ENCODE data around the gene FHIT. TPM values are rescaled to one million over a fixed set of nuclear protein-coding genes. Genes with fewer than 3 reads are reported as not detected.

The FHIT gene
- total and polyA plus RNA-seq, 2 of the 4 experiments (the other 2 are of a cell fraction), result 0.07 TPM; not detected in 1

GRCh38 chr3:59936472-59936871 is 1314.8 kb downstream of the FHIT start:
- in situ Hi-C loops (cut with MboI; ENCODE audit: low sequenced_read_pairs), result no loop called here
- no peak for TF ChIP-seq RCOR1 (IDR thresholded peaks at IDR 0.05; ENCODE audit: insufficient replicate concordance, low read length)
- no peak for TF ChIP-seq BHLHE40 (IDR thresholded peaks at IDR 0.05; ENCODE audit: low read depth, low read length)
- TF ChIP-seq POLR2A (IDR thresholded peaks at IDR 0.05; ENCODE audit: low read depth, low read length), result no peak
- TF ChIP-seq SMC3 (IDR thresholded peaks at IDR 0.05; ENCODE audit: low read depth, low read length), result no peak
- no peak for TF ChIP-seq CEBPB (IDR thresholded peaks at IDR 0.05; ENCODE audit: low read depth, low read length)
- TF ChIP-seq CHD1 (IDR thresholded peaks at IDR 0.05; ENCODE audit: low read depth, low read length), result no peak
- no peak for TF ChIP-seq RFX5 (IDR thresholded peaks at IDR 0.05; ENCODE audit: low read depth, low read length)
- TF ChIP-seq RAD21 (IDR thresholded peaks at IDR 0.05; ENCODE audit: low read length), result no peak
- TF ChIP-seq ELK1 (IDR thresholded peaks at IDR 0.05; ENCODE audit: borderline replicate concordance, low read depth, low read length), result no peak
- no peak for TF ChIP-seq USF2 (IDR thresholded peaks at IDR 0.05; ENCODE audit: low read depth, low read length)
- no peak for TF ChIP-seq MXI1 (IDR thresholded peaks at IDR 0.05; ENCODE audit: borderline replicate concordance, low read depth, low read length)
- no peak for TF ChIP-seq CTCF (conservative IDR thresholded peaks at IDR 0.05; ENCODE audit: low read depth, low read length)
- TF ChIP-seq MAZ (IDR thresholded peaks at IDR 0.05; ENCODE audit: borderline replicate concordance, low read depth, low read length), result no peak
- no peak for TF ChIP-seq MAFK (IDR thresholded peaks at IDR 0.05; ENCODE audit: low read depth, low read length)
- no peak for TF ChIP-seq FOS (IDR thresholded peaks at IDR 0.05; ENCODE audit: low read depth, low read length)
- Histone ChIP-seq H2BK20ac (ENCODE audit: low read depth, low read length) (no peak overlapping the region), H3K27me3 (ENCODE audit: control insufficient read depth, insufficient read depth, low read length) (no peaks in the 10 kb centered on the region), H2AK5ac (ENCODE audit: low read depth, low read length) (no peak overlapping the region), H2AK9ac (replicated peaks; ENCODE audit: low read depth, low read length, poor library complexity) (no peak overlapping the region), H3K9ac (ENCODE audit: low read depth, low read length) (no peak overlapping the region), H3K4me1 (ENCODE audit: control insufficient read depth, insufficient read depth, low read length) (no peaks in the 10 kb centered on the region), H4K20me1 (ENCODE audit: insufficient read depth, low read length) (no peaks in the 10 kb centered on the region), H3K4me3 (ENCODE audit: insufficient read depth, low read depth, low read length) (no peak overlapping the region), H3K36me3 (ENCODE audit: control insufficient read depth, insufficient read depth, low read length) (no peaks in the 10 kb centered on the region), H3K9me1 (ENCODE audit: insufficient read depth, low read length) (no peaks in the 10 kb centered on the region), H3K14ac (replicated peaks; ENCODE audit: low read depth, low read length) (no peak overlapping the region), H4K5ac (ENCODE audit: low read depth, low read length) (no peak overlapping the region), H4K91ac (ENCODE audit: insufficient read depth, low read depth, low read length) (no peak overlapping the region), H3K18ac (ENCODE audit: low read depth, low read length) (no peak overlapping the region), H3K4me2 (ENCODE audit: low read depth, low read length) (no peak overlapping the region), H4K8ac (ENCODE audit: low read depth in 2 of 2, low read length in 2 of 2) (no peak overlapping the region), H3K56ac (ENCODE audit: extremely low read depth, insufficient read depth, low read length) (no peak overlapping the region), H2AFZ (replicated peaks; ENCODE audit: low read length, poor library complexity) (no peak overlapping the region), H2BK120ac (ENCODE audit: low read depth, low read length) (no peak overlapping the region), H3K4ac (ENCODE audit: low read depth, low read length) (no peak overlapping the region), H3K9me3 (ENCODE audit: control insufficient read depth, insufficient read depth, low read length) (no peaks in the 10 kb centered on the region), H3K23ac (ENCODE audit: low read depth, low read length) (no peak overlapping the region), H2BK15ac (ENCODE audit: low read depth, low read length) (no peak overlapping the region), H2BK5ac (ENCODE audit: low read depth, low read length, poor library complexity, severe bottlenecking) (no peak overlapping the region), H3K79me1 (ENCODE audit: low read depth in 1 of 2, low read length in 2 of 2) (no peaks in the 10 kb centered on the region), H3K27ac (ENCODE audit: insufficient read depth, low read length) (no peak overlapping the region)
- ChIA-PET CTCF (no interaction called here), POLR2A (ENCODE audit: unreplicated experiment) (no interaction called here)
- WGBS, 2 experiments (ENCODE audit: extremely low coverage in 2 of 2, insufficient read length in 1 of 2), result no CpG with 5 or more reads among the region's 3 CpGs
- no peak for ATAC-seq (ENCODE audit: low read depth)
- DNase-seq, result no peak
- intact Hi-C loops (cut with micrococcal nuclease), result no loop called here
- BruUV-seq (replicated peaks), result no TSS peak
- dilution Hi-C loops (cut with HindIII; ENCODE audit: low sequenced_read_pairs, unreplicated experiment), result no loop called here
